GM23338 (cell line): Measurements from ENCODE around the gene DPP3. TPM values are rescaled to one million over a fixed set of nuclear protein-coding genes. Genes with fewer than 3 reads are reported as not detected.

Experiments
- ATAC-seq: fragments of 200-7000 bp; cut with Tn5 transposase; 3 replicates; pipeline ENCODE4 v1.9.1; 2020
- DNase-seq: peaks from one replicate; pipeline ENCODE4 v3.0.0-alpha.2; 2015; ENCODE audit warnings: low spot score
- H2AFZ ChIP-seq: fragments of 200-600 bp; sonication (generic); 2 replicates; pipeline ENCODE4 v1.8.0; 2016; ENCODE audit warnings: antibody characterized with exemption, mild to moderate bottlenecking, moderate library complexity
- H3F3A ChIP-seq: fragments of 200-600 bp; sonication (generic); replicated peaks from 2 replicates; pipeline ENCODE4 v1.8.0; 2017; ENCODE audit warnings: antibody characterized with exemption, mixed run types, low read depth
- H3K27ac ChIP-seq: fragments of 200-600 bp; sonication (generic); 2 replicates; pipeline ENCODE4 v1.6.1; 2016; ENCODE audit warnings: low read depth
- H3K27me3 ChIP-seq: fragments of 200-600 bp; sonication (generic); 2 replicates; pipeline ENCODE4 v1.8.0; 2016; ENCODE audit warnings: mild to moderate bottlenecking, mixed run types, moderate library complexity; ENCODE audit not compliant: insufficient read depth
- H3K36me3 ChIP-seq: fragments of 200-600 bp; sonication (generic); 2 replicates; pipeline ENCODE4 v1.8.0; 2016; ENCODE audit warnings: mild to moderate bottlenecking; ENCODE audit not compliant: insufficient read depth
- H3K4me1 ChIP-seq: fragments of 200-600 bp; sonication (generic); 2 replicates; pipeline ENCODE4 v1.8.0; 2016; ENCODE audit warnings: mild to moderate bottlenecking, moderate library complexity; ENCODE audit not compliant: insufficient read depth
- H3K4me2 ChIP-seq: fragments of 200-600 bp; sonication (generic); 2 replicates; pipeline ENCODE4 v1.7.1; 2017; ENCODE audit warnings: mixed run types
- H3K4me3 ChIP-seq: fragments of 200-600 bp; sonication (generic); 2 replicates; pipeline ENCODE4 v1.6.1; 2016; ENCODE audit warnings: mixed run types
- H3K79me2 ChIP-seq: fragments of 200-600 bp; sonication (generic); replicated peaks from 2 replicates; pipeline ENCODE4 v1.8.0; 2017; ENCODE audit warnings: mild to moderate bottlenecking; ENCODE audit not compliant: insufficient read depth
- H3K9me2 ChIP-seq: fragments of 200-600 bp; sonication (generic); 2 replicates; pipeline ENCODE4 v1.8.0; 2017; ENCODE audit not compliant: insufficient read depth
- H4K20me1 ChIP-seq: fragments of 200-600 bp; sonication (generic); replicated peaks from 2 replicates; pipeline ENCODE4 v1.8.0; 2017; ENCODE audit warnings: mild to moderate bottlenecking; ENCODE audit not compliant: insufficient read depth
- H3K27ac Mint-ChIP-seq: 2 replicates; pipeline ENCODE4 v1.8.0; 2020; ENCODE audit warnings: inconsistent platforms, mild to moderate bottlenecking, moderate library complexity, mixed read lengths
- H3K27me3 Mint-ChIP-seq: 3 replicates; pipeline ENCODE4 v1.8.0; 2022; ENCODE audit warnings: low read depth, mild to moderate bottlenecking, moderate library complexity, mixed read lengths, inconsistent platforms; ENCODE audit not compliant: insufficient read depth, poor library complexity
- H3K36me3 Mint-ChIP-seq: 3 replicates; pipeline ENCODE4 v1.8.0; 2021; ENCODE audit warnings: low read depth, mild to moderate bottlenecking, inconsistent platforms, moderate library complexity, mixed read lengths
- H3K4me1 Mint-ChIP-seq: 3 replicates; pipeline ENCODE4 v1.8.0; 2020; ENCODE audit warnings: mild to moderate bottlenecking, inconsistent platforms, mixed read lengths
- H3K4me3 Mint-ChIP-seq: 3 replicates; pipeline ENCODE4 v1.8.0; 2021; ENCODE audit warnings: moderate library complexity, mild to moderate bottlenecking, inconsistent platforms, mixed read lengths
- H3K9me3 Mint-ChIP-seq: 3 replicates; pipeline ENCODE4 v1.8.0; 2020; ENCODE audit warnings: moderate library complexity, mild to moderate bottlenecking, inconsistent platforms, mixed read lengths
- CREB1 ChIP-seq: fragments of 250-450 bp; sonication (Bioruptor Pico); IDR thresholded peaks from 2 replicates; pipeline ENCODE4 v1.5.0; 2020; ENCODE audit warnings: low read depth, mild to moderate bottlenecking, moderate library complexity
- EZH2 ChIP-seq: fragments of 200-600 bp; sonication (generic); IDR thresholded peaks from one replicate; pipeline ENCODE4 v1.8.0; 2017; ENCODE audit warnings: antibody characterized with exemption, mild to moderate bottlenecking, low read depth; ENCODE audit not compliant: unreplicated experiment
- JUNB ChIP-seq: IDR thresholded peaks from one replicate; pipeline ENCODE4 v1.6.1; 2016; ENCODE audit warnings: antibody characterized with exemption; ENCODE audit not compliant: unreplicated experiment
- NANOG ChIP-seq: IDR thresholded peaks from 2 replicates; pipeline ENCODE4 v1.6.1; 2016; ENCODE audit warnings: antibody characterized with exemption, borderline replicate concordance
- ZNF114 ChIP-seq: fragments of 250-450 bp; sonication (Bioruptor Pico); IDR thresholded peaks from 2 replicates; pipeline ENCODE4 v1.5.0; 2020; ENCODE audit warnings: mild to moderate bottlenecking, moderate library complexity
- ZNF331 ChIP-seq: fragments of 250-450 bp; sonication (Bioruptor Pico); IDR thresholded peaks from 2 replicates; pipeline ENCODE4 v1.5.0; 2020; ENCODE audit warnings: low read depth, mild to moderate bottlenecking, moderate library complexity
- polyA plus RNA-seq: library from polyadenylated mRNA; unstranded; fragments of >200 nt; fragmentation: Nextera tagmentation; extraction: Ambion mirVana; gene quantifications from 2 replicates; pipeline ENCODE4 v1.2.1, GENCODE V29; 2016
- total RNA-seq: library from RNA; depleted of rRNA; stranded (reverse); fragments of >200 nt; shearing (Covaris generic); gene quantifications from 2 replicates; pipeline ENCODE4 v1.2.3, GENCODE V29; 2014
- TF ChIP-seq, protein P1 (sequence below), 2 experiments: fragments of 200-600 bp in 1 of 2; sonication (generic) in 1 of 2; conservative IDR thresholded peaks; 2 replicates each; pipeline versions ENCODE4 v1.5.1 to v1.6.1; 2016 to 2017; ENCODE audit warnings: antibody characterized with exemption in 2 of 2, low read depth in 2 of 2, mild to moderate bottlenecking in 2 of 2, moderate library complexity in 1 of 2
- TF ChIP-seq, protein P2 (sequence below): IDR thresholded peaks from 2 replicates; pipeline ENCODE4 v1.6.1; 2016; ENCODE audit warnings: antibody characterized with exemption
- TF ChIP-seq, protein P3 (sequence below): IDR thresholded peaks from one replicate; pipeline ENCODE4 v1.6.1; 2018; ENCODE audit warnings: antibody characterized with exemption; ENCODE audit not compliant: unreplicated experiment

DPP3 gene
- total and polyA plus RNA-seq, 2 experiments from 2014 or later = 22.7 to 85.9 TPM

DNA sequence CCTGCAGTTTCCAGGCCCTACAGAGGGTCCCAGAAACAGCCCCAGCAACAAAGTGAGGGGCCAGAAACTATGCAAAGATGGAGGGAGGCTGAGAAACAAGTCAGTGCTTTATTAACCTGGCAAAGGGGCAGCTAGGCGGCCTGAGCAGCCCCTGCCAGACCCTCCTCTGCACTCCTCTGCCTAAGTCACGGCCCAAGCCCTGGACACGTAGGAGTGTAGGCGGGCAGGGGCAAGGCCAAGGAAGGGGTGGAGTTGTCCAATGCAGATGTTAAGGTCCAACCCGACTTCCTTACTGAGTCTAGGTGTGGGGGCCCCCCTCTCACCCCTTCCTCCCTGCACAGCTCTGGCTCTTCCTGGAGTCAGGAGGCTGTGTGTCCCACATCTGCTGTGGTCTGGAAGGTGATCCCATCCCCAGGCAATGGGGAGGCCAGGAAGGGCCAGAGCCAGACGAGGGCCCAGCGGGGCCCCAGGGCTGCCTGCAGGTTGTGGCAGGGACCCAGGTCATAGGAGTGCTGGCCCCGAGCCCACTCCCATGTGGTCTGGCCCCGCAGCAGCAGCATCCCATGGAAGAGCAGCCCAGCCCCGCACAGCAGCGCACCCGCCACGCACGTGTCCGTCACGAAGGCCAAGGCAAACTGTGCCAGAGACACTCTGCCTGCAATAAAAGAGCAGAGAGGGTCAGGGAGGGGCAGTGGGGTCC lies 59.1 kb downstream of the DPP3 start:
- Mint-ChIP-seq H3K36me3 (peaks cover 10% of the 10 kb centered on the region), H3K27ac (peak overlapping the region; percentile 18; the same call in 1 of the 2 replicates), H3K4me1 (peaks cover 18% of the 10 kb centered on the region), H3K9me3 (no peaks in the 10 kb centered on the region; the same call in 1 of the 3 replicates), H3K27me3 (peaks cover 17% of the 10 kb centered on the region), H3K4me3 (no peak overlapping the region)
- H2AFZ ChIP-seq = no peak overlapping the region
- TF ChIP-seq JUNB (no peak), CREB1 (CRISPR knock-in tag) (no peak), ZNF114 (CRISPR knock-in tag) (no peak)
- TF ChIP-seq, protein P1, sequence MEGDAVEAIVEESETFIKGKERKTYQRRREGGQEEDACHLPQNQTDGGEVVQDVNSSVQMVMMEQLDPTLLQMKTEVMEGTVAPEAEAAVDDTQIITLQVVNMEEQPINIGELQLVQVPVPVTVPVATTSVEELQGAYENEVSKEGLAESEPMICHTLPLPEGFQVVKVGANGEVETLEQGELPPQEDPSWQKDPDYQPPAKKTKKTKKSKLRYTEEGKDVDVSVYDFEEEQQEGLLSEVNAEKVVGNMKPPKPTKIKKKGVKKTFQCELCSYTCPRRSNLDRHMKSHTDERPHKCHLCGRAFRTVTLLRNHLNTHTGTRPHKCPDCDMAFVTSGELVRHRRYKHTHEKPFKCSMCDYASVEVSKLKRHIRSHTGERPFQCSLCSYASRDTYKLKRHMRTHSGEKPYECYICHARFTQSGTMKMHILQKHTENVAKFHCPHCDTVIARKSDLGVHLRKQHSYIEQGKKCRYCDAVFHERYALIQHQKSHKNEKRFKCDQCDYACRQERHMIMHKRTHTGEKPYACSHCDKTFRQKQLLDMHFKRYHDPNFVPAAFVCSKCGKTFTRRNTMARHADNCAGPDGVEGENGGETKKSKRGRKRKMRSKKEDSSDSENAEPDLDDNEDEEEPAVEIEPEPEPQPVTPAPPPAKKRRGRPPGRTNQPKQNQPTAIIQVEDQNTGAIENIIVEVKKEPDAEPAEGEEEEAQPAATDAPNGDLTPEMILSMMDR (conservative IDR thresholded peaks at IDR 0.05; ENCODE audit: low read depth in 2 of 2) = no peak
- 0 out of 2 replicates have a peak overlapping the region, but pooled peaks have one; percentile 32 for H3K4me2 ChIP-seq
- no peak overlapping the region for H3K4me3 ChIP-seq
- no peaks in the 10 kb centered on the region for H3K9me2 ChIP-seq
- peaks cover 3% of the 10 kb centered on the region; the same call in 1 of the 2 replicates for H3K4me1 ChIP-seq
- no peak for DNase-seq
- H3K36me3 ChIP-seq = no peaks in the 10 kb centered on the region
- H3K79me2 ChIP-seq = no peaks in the 10 kb centered on the region; the same call in 1 of the 2 replicates
- peak overlapping the region; percentile 13; the same call in 1 of the 2 replicates for H3K27ac ChIP-seq
- no peaks in the 10 kb centered on the region for H3K27me3 ChIP-seq
- 0 out of 2 replicates have a peak, but pooled peaks cover 4% of the 10 kb centered on the region for H3F3A ChIP-seq
- no peaks in the 10 kb centered on the region for H4K20me1 ChIP-seq
- ATAC-seq = peak; percentile 9; the same call in 2 of the 3 replicates

DNA sequence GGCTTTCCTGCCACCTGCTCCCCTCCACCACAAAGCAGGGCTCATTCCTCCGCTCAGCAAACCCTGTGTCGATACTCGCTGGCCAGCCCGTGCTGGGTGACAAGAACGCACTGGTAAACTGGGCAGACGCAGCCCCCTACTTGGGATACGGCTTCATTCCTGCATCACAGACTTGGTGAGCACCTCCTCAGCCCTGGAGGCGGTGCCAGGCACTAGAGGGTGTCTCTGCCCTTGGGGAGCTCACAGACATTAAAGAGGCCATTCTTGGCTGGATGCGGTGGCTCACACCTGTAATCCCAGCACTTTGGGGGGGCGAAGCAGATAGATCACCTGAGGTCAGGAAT lies 59.6 kb downstream of the DPP3 start:
- no peaks in the 10 kb centered on the region for H3K36me3 ChIP-seq
- peaks cover 7% of the 10 kb centered on the region for H3K4me1 ChIP-seq
- H3K4me2 ChIP-seq = no peak overlapping the region
- H3K27me3 ChIP-seq = no peaks in the 10 kb centered on the region
- H3K9me2 ChIP-seq = no peaks in the 10 kb centered on the region
- H3K27me3 Mint-ChIP-seq = peaks cover 16% of the 10 kb centered on the region
- H3K4me3 ChIP-seq = no peak overlapping the region
- H3K4me1 Mint-ChIP-seq = peaks cover 20% of the 10 kb centered on the region
- no peaks in the 10 kb centered on the region for H4K20me1 ChIP-seq
- H3F3A ChIP-seq = 0 out of 2 replicates have a peak, but pooled peaks cover 4% of the 10 kb centered on the region
- peaks cover 10% of the 10 kb centered on the region for H3K36me3 Mint-ChIP-seq
- H3K27ac Mint-ChIP-seq = no peak overlapping the region
- H3K9me3 Mint-ChIP-seq = no peaks in the 10 kb centered on the region; the same call in 1 of the 3 replicates
- H3K27ac ChIP-seq = no peak overlapping the region
- H2AFZ ChIP-seq = no peak overlapping the region
- ATAC-seq (peak; percentile 13), DNase-seq (peak; percentile 21)
- no peak overlapping the region for H3K4me3 Mint-ChIP-seq
- peaks cover 2% of the 10 kb centered on the region; the same call in 1 of the 2 replicates for H3K79me2 ChIP-seq
- no peak for TF ChIP-seq ZNF331 (CRISPR knock-in tag)
- TF ChIP-seq, protein P1 (conservative IDR thresholded peaks at IDR 0.05; ENCODE audit: low read depth in 2 of 2) = no peak
- no peak for TF ChIP-seq EZH2
- TF ChIP-seq NANOG = no peak
- no peak for TF ChIP-seq JUNB
- TF ChIP-seq, protein P2, sequence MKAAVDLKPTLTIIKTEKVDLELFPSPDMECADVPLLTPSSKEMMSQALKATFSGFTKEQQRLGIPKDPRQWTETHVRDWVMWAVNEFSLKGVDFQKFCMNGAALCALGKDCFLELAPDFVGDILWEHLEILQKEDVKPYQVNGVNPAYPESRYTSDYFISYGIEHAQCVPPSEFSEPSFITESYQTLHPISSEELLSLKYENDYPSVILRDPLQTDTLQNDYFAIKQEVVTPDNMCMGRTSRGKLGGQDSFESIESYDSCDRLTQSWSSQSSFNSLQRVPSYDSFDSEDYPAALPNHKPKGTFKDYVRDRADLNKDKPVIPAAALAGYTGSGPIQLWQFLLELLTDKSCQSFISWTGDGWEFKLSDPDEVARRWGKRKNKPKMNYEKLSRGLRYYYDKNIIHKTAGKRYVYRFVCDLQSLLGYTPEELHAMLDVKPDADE = no peak
- no peak for TF ChIP-seq CREB1 (CRISPR knock-in tag)
- TF ChIP-seq, protein P3, sequence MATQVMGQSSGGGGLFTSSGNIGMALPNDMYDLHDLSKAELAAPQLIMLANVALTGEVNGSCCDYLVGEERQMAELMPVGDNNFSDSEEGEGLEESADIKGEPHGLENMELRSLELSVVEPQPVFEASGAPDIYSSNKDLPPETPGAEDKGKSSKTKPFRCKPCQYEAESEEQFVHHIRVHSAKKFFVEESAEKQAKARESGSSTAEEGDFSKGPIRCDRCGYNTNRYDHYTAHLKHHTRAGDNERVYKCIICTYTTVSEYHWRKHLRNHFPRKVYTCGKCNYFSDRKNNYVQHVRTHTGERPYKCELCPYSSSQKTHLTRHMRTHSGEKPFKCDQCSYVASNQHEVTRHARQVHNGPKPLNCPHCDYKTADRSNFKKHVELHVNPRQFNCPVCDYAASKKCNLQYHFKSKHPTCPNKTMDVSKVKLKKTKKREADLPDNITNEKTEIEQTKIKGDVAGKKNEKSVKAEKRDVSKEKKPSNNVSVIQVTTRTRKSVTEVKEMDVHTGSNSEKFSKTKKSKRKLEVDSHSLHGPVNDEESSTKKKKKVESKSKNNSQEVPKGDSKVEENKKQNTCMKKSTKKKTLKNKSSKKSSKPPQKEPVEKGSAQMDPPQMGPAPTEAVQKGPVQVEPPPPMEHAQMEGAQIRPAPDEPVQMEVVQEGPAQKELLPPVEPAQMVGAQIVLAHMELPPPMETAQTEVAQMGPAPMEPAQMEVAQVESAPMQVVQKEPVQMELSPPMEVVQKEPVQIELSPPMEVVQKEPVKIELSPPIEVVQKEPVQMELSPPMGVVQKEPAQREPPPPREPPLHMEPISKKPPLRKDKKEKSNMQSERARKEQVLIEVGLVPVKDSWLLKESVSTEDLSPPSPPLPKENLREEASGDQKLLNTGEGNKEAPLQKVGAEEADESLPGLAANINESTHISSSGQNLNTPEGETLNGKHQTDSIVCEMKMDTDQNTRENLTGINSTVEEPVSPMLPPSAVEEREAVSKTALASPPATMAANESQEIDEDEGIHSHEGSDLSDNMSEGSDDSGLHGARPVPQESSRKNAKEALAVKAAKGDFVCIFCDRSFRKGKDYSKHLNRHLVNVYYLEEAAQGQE = no peak
